ENCODE results near the gene COMMD6.

Gene COMMD6

DNA sequence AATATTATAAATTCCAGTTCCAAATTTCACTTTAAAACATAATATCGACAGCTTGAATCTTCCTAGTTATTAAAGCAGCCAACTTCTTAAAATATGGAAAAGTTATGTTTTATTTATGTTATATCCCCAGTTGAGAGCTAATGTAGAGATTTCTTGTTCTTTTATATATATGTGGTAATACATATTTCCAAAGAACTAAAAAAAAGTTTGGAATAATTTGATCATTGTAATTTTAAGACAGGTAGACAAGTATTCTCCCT lies 54.9 kb downstream of the COMMD6 start:
- no peak for DNase-seq (ENCODE audit: low read depth, low spot score)

DNA sequence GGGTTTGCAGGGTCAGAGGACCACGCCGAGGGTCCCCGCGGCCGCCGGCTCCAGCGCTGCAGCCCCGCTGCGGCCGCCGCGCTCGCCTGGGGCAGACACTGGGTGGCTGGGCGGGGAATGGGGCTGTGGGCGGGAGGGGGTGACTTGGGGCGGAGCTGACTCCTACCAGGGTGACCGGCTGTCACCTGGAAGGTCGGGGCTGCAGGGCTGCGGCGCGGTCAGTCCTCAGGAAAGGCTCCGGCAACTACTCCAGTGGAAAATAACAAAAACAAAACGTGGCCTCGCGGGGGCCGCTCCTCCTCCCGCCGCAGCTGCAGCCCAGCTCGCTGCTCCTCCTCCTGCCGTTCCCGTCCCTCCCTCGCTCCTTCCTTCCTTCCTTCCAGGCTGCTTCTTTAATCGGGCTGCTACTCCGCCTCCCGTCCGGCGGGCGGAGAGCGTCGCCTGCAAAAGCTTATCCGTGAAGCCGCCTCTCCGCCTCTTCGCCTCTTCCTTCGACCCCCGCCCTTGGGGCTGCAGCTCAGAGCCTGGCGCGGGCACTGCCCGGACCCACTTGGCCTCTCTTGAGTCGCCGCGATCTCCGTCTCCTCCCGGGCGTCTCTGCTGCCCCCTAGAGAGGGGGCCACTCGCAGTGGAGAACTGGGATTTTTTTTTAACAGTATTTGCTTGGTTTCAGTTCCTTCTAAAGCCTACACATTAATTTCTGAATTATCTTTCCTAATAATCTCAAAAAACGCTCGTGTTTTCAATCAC lies 55.4 kb downstream of the COMMD6 start, which contains the start of gene TBC1D4:
TBC1D4 (minus strand) TSS at position 100 of the 750 bp plus-strand sequence. CDS start 402 bp downstream, outside the sequence.
- DNase-seq (ENCODE audit: low read depth, low spot score), result peak; percentile 21

DNA sequence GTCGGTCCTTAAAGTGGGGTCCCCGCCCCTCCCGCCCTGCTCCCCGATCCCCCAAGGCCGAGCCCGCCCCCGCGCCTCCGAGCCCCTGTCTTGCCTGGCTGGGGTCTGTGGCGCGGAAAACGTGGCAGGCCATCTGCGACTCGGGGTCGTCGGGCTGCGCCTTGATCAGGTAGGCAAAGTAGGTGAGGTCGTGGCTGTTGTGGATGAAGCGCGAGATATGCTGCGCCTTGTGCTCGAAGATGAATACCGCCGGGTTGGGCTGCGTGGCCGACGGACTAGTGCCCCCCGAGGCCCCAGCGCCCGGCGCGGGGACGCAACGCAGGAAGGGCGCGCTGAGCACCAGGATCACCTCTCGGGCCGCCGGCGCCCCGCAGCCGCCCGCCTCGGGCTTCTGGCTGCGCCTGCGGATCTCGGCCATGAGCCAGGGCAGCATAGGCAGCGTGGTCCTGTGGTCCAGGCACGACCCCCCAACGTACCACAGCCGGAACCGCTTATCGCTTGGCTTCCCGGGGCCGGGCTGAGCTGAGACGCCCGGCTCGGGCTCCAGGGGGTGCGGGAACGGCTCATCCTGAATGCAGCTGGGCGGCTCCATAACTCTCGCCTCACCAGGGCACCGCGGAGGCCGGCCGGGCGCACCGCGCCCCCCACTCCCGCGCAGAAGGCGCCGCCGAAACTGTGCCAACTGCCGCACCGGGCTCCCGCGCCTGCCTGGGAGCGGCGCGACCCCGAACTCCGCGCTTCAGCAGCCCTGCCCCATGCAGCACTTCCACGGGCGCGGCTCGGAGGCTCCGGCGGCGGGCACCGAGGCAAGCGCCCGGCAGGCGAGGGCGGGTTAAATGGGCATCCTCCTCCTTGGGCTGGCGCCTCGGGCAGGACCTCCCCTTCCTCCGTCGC lies 56.2 kb downstream of the COMMD6 start:
- DNase-seq (ENCODE audit: low read depth, low spot score), result no peak

DNA sequence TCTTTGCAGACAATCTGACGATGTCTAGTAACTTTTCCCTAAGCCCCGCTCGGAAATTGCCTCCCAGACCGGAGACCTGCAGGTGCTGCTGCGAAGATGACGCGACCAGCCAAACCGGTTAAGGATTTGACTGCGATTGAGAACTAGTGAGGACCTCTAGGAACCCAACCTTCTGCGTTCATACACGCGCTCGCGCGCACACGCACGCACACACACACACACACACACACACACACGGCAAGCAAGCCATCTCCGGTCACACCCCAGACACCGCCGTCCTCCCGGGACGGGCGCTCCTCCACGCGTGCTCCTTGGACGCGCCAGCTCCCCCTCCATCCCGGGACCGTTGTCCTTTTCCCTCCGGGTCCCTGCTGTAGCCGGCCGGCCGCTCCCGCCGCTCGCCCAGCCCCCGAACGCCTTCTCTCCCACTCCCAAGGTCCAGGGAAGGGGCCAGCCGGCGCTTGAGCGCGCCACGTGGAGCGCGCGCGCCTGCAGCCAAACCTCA lies 56.9 kb downstream of the COMMD6 start:
- DNase-seq (ENCODE audit: low read depth, low spot score), result no peak

DNA sequence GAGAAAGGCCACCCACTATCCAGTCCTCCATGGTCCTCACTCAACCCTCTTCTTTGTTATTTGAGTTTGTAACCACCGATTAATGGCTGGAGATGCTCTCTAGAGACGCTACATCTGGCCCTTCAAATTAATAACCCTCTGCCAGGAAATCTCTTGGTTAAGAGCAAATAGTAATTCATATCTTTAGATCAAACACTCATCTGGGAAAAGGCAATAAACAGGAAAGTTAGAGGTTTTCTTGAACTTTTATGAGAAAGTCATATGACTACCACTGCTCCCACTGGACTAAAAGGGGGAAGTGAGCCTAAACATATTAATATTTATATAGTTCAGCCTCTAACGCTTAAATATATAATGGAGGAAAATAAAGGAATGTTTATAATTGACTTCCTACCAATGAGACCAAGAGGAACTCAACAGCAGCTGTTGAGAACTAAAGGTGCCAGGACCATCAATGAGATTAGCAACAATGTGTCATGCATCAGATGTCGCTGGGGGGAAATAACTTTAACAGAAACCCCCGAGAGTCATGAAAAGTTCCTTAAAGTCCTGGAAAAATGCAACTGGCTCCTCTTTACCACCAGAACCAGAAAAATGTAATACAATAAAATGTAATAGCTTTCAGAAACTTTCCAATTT lies 58.4 kb downstream of the COMMD6 start:
- DNase-seq (ENCODE audit: low read depth, low spot score), result no peak

DNA sequence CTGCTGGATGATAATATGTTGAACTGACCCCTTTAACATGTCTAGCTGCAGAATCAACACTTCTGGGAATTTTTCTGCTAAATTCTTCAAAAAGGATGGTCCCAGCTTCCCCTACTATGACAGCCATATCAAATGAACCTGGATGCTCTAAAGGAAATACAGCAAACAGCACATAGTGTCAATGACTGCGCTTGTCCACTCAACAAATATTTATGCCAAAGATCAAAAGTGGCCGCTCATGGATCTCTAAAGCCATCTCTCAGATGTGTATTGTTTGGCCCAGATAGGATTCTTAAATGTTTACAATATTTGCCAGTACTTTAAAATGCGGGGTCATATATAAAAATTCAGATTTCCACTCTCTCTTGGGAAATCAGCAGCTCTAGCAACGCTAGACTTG lies 59.0 kb downstream of the COMMD6 start:
- DNase-seq (ENCODE audit: low read depth, low spot score), result no peak

Measured in activated CD4-positive, CD25-positive, alpha-beta regulatory T cell treated with anti-CD3 and anti-CD28 coated beads, Interleukin-2, amount 50 U/mL, for 16 hours (primary cell).